GM21390 (cell line): ENCODE results near the gene RIMBP2.

ENCODE experiments used
- ATAC-seq: cut with Tn5 transposase; IDR thresholded peaks from one replicate; pipeline ENCODE4 v1.9.1; 2021; ENCODE audit not compliant: unreplicated experiment

RIMBP2 gene

DNA sequence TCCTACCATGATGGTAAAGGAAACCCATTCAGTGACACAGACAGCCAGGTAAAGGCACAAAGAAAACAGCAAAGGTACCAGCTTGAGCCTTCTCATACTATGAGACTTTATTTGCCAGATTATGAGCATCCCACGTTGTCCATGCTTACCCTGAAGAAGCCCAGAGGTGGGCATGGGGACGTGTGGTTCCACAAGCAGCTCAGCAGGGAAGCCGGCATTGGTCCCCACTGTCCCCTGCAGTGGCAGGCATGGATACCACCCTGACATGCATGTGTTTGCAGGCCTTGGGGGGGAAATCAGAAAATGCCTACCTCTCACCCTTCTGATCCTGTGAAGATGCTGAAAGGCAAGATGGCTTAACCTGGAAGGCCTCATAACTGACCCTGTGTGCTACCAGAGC, 195.3 kb downstream of the RIMBP2 start:
- no peak for ATAC-seq

GRCh38 chr12:130517588-130517987, 198.5 kb downstream of the RIMBP2 start:
- ATAC-seq = no peak

- ATAC-seq = no peak
Observed at GRCh38 chr12:130514149-130514551, 201.9 kb downstream of the RIMBP2 start.

- no peak for ATAC-seq
Observed at GRCh38 chr12:130513556-130513955, 202.5 kb downstream of the RIMBP2 start.

DNA sequence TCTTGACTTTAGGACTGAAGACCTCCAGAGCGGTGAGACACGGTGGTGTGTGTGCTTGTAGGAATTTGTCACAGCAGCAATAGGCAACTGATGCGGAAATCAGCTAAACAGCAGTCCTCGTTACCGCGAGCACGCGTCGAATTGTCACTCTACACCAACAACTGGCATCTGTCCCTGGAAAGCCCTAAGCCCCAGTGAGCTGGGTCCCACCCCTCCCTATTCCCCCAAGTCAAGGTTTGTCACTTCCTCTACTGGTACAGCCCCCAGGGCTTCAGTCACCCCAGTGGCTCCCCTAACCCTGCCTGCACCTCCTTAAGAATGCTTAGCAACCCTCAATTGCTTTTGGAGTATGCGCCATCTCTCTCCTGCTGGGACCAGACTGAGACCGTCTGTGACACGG, 204.8 kb downstream of the RIMBP2 start:
- no peak for ATAC-seq

- no peak for ATAC-seq
Observed at GRCh38 chr12:130509454-130509853, 206.6 kb downstream of the RIMBP2 start.

DNA sequence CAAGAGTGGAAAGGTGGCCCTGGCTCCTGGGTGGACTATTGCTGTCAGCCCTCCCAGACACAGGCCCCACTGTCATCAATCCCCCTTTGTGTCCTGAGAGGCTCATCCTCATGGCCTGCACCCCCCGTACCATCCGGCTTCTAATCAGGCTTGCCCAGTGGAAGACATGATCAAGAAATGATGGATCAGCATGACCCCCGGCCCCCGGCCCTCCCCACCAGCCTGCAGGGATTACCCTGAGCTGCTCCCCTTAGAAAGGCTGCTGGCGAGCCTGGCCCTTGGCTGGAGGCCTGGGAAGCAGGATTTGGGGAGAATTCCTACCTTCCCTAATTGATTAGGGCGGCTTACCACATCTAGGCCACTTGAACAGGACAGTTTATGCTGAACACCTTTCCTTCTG, 207.3 kb downstream of the RIMBP2 start:
- no peak for ATAC-seq

DNA sequence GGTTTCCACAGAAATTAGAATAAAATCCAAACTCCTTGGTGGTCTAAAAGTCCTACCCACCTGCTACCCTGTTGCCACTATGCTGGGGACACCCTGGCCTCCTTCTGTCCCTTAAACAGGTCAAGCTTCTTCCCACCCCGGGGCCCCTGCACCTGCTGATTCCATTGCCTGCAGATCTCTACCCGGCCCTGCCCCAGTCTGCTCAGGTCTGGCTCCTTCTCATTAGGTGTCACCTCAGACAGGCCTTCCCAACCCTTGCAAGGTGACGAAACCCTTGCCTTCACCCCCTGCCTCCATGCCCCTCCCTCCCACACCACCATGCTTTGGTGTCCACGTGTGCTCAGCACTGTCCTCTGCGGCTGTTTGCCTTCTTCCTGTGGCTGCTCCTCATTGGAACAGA, 207.8 kb downstream of the RIMBP2 start:
- ATAC-seq = no peak

DNA sequence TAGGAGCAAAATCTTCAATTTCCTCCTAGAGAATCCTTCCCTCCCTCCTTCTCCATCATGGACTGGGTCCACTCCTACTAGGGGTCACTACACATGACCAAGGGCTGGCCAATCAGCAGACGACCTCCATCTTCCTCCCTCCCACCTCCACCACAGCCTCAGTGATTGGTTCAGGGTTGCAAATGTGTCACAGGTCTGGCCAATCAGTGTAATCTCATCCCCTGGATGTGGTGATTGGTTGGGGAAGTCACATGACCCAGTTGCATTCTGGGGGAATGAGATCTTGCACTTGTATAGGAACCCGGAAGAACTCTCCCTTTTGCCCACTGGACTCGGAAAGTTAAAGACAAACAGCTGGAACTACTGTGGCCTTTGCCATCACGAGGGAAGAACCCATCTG, 209.3 kb downstream of the RIMBP2 start:
- ATAC-seq = no peak

- ATAC-seq = no peak
Observed at GRCh38 chr12:130504840-130505175, 211.3 kb downstream of the RIMBP2 start.

- no peak for ATAC-seq
Observed at GRCh38 chr12:130504110-130504839, 211.8 kb downstream of the RIMBP2 start.

DNA sequence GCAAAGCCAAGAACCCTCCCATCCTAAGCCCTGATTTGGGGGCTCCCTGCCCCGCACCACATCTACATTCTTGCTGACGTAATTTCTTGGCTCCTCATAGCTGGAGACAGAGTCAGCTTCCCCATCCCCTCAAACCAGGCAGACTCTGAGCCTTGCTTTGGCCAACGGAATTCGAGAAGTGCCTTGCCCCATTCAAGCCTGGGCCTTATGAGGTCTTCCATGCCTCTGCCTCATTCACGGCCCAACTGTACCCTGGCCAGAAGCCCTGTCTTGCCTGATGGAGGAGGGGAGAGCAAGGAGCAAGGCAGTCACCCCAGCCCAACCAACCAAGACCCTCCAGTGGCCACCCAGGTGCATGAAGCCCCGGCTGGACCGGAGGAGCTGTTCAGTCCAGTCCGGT, 214.3 kb downstream of the RIMBP2 start:
- no peak for ATAC-seq

- no peak for ATAC-seq
Observed at GRCh38 chr12:130500835-130501330, 215.2 kb downstream of the RIMBP2 start.

DNA sequence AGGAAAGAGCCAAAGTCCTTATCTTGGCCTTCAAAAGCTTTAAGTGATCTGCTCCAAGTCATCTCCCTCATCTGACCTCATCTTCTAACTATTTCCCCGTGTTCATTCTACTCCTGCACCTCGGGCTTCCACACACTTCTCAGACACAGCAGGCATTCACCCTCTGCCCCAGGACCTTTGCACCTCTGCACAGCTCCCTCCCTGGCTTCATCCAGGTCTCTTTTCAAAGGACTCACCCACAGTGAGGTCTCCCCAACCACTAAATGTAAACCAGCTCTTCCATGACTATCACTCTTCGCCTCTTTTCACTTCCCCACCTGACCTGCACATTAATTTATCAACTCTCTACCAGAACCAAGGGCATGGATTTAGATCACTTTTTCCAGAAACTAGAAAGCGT, 216.6 kb downstream of the RIMBP2 start:
- no peak for ATAC-seq

DNA sequence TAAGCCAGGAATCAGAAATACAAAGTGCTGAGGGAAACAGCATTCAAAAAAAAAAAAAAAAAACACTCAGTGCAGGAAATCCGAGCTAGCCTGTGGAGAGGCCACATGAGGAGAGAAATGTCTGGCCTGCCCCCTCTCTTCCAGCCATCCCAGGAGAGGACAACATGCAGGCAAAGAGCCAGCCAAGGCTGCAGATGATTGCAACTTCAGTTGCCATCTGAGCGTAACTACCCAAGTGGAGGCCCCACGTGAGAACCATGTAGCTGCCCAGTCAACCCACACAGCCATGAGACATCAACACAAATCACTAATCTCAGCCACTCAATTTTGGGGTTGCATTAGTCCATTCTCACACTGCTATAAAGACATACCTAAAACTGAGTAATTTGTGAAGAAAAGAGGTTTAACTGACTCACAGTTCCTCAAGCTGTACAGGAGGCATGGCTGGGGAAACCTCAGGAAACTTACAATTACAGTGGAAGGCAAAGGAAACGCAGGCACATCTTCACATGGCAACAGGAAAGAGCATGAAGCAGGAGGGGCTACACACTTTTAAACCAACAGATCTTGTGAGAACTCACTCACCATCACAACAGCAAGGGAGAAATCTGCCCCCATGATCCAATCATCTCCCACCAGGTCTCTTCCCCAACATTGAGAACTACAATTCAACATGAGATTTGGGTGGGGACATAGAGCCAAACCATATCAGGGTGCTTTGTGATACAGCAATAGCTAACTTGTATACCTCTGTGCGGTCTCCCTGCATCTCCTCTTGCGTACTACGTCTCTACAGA, 217.3 kb downstream of the RIMBP2 start:
- ATAC-seq = no peak

DNA sequence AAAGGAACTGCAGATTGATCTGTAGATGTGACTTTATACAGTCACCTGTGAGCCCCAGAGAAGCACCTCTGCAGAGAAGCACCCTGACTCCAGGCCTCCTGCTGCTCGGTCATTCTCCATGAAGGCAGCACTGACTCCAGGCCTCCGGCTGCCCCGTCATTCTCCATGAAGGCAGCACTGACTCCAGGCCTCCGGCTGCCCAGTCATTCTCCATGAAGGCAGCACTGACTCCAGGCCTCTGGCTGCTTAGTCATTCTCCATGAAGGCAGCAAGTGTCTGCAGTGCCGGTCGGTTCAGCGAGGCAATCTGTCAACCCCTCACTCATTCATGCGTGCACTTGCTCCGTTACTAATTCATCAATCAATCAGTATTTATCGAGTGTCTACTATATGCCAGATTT, 218.1 kb downstream of the RIMBP2 start:
- no peak for ATAC-seq

DNA sequence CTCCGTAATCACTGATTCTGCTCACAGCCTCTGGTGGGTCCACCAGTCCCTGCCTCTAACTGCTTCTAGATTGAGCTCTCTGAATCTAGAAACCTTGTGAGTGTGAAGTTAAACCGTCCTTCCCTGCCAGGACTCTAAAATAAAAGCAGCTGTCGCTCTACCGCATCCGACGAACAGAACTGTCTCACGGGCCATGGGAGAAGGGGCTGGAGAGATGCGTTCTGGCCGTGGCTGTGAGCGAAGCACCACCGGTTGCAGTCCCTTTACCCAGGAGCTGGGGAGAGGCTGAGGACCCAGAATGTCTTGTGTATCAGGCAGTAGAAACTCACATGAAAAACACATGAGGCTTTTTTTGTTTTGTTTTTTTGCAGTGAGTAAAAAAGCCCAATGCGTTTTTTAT, 218.8 kb downstream of the RIMBP2 start:
- ATAC-seq = no peak

DNA sequence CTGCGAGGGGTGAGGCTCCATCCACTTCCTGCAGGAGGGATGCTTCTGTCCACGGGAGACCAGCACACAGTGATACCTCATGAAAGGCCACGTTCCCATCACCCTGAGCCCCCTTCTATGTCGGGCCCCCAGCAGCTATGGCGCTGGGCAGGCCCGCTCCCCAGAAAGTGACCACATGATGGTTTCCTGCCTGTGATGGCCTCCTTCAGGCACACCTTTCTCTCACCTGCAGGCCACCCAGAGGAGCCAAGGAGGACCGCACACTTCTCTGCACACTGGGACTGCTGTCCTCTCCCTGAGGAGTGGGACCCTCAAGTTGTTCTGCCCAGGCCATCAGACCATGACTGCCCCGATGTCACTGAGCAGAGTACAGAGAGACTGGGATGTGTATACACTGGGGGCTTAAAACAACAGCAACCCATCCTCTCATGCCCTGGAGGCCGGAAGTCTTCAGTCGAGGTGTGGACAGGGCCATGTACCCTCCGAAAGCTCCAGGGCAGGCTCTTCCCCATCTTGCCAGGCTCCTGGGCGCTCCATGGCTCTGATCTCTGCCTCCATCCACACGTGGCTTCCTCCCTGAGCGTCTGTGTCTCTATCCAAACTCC, 219.5 kb downstream of the RIMBP2 start:
- ATAC-seq = no peak

DNA sequence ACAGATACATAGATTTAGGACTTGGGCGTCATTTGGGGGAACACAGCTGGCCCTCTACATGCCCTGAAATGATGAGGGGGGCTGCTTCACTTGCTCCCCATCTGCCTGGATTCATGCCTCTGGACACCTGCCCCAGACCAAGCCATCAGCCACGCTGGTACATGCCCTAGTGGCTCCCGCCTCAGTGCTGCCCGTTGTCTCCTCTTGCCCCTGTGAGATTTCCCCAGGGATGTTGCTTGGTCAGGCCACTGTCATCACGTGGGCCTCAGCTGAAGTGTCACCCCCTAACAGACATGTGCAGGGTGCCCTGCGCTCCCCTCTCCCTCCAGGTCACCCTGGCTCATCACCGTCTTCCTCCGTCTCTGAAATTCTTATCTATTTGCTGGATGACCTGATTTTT, 220.9 kb downstream of the RIMBP2 start:
- ATAC-seq = no peak

- no peak for ATAC-seq
Observed at GRCh38 chr12:130494736-130495135, 221.4 kb downstream of the RIMBP2 start.

GRCh38 chr12:130493951-130494350, 222.1 kb downstream of the RIMBP2 start:
- ATAC-seq = no peak
